Measurements from ENCODE around the gene CLMN. TPM values are rescaled to one million over a fixed set of nuclear protein-coding genes. Genes with fewer than 3 reads are reported as not detected.

Gene CLMN
- total RNA-seq, 4 donors from 2014 or later = 3.3 to 14.1 (median 5.1) TPM

- no peaks in the 10 kb centered on the region for H3K27me3 ChIP-seq
- no peaks in the 10 kb centered on the region for H3K4me1 ChIP-seq
- WGBS, 2 donors = 90 to 98% methylated on average over 3 of the region's 3 CpGs
- intact Hi-C loops (cut with DNase I) = no loop called here
- no peaks in the 10 kb centered on the region for H3K36me3 ChIP-seq
- TF ChIP-seq POLR2A (IDR thresholded peaks at IDR 0.05) (no peak), CTCF (IDR thresholded peaks at IDR 0.05) (no peak)
- no peak for DNase-seq
- peaks cover 0 to 8% (median 0%) of the 10 kb centered on the region in 3 donors for H3K9me3 ChIP-seq
- H3K27ac ChIP-seq = no peak overlapping the region
- H3K4me3 ChIP-seq = no peak overlapping the region
Measured at GRCh38 chr14:95165517-95165916, 154.2 kb downstream of the CLMN start.

GRCh38 chr14:95164506-95164905 lies 155.2 kb downstream of the CLMN start:
- WGBS, 2 donors = 85 to 100% methylated on average over 1 of the region's 1 CpG
- DNase-seq = no peak
- TF ChIP-seq POLR2A (IDR thresholded peaks at IDR 0.05) (no peak), CTCF (IDR thresholded peaks at IDR 0.05) (no peak)
- no peaks in the 10 kb centered on the region for H3K36me3 ChIP-seq
- peaks cover 0 to 8% (median 0%) of the 10 kb centered on the region in 3 donors for H3K9me3 ChIP-seq
- intact Hi-C loops (cut with DNase I) = no loop called here
- H3K4me1 ChIP-seq = no peaks in the 10 kb centered on the region
- H3K27ac ChIP-seq = no peak overlapping the region
- no peak overlapping the region for H3K4me3 ChIP-seq
- H3K27me3 ChIP-seq = no peaks in the 10 kb centered on the region

GRCh38 chr14:95163666-95164065 lies 156.0 kb downstream of the CLMN start:
- WGBS, 2 donors = 78 to 93% methylated on average over 3 of the region's 3 CpGs
- no peak overlapping the region for H3K27ac ChIP-seq
- intact Hi-C loops (cut with DNase I) = no loop called here
- no peak for DNase-seq
- TF ChIP-seq CTCF (IDR thresholded peaks at IDR 0.05) = no peak
- no peak for TF ChIP-seq POLR2A (IDR thresholded peaks at IDR 0.05)
- H3K36me3 ChIP-seq = no peaks in the 10 kb centered on the region
- H3K27me3 ChIP-seq = no peaks in the 10 kb centered on the region
- H3K4me1 ChIP-seq = peaks cover 0 to 2% (median 0%) of the 10 kb centered on the region in 3 donors
- H3K9me3 ChIP-seq = peaks cover 0 to 8% (median 0%) of the 10 kb centered on the region in 3 donors
- H3K4me3 ChIP-seq = no peak overlapping the region

GRCh38 chr14:95163132-95163531 lies 156.6 kb downstream of the CLMN start:
- H3K27me3 ChIP-seq = no peaks in the 10 kb centered on the region
- TF ChIP-seq POLR2A (IDR thresholded peaks at IDR 0.05) (no peak), CTCF (IDR thresholded peaks at IDR 0.05) (no peak)
- H3K9me3 ChIP-seq = peaks cover 0 to 8% (median 0%) of the 10 kb centered on the region in 3 donors
- H3K4me3 ChIP-seq = no peak overlapping the region
- H3K27ac ChIP-seq = no peak overlapping the region
- no peak for DNase-seq
- intact Hi-C loops (cut with DNase I) = no loop called here
- 78 to 84% methylated on average over 2 of the region's 2 CpGs for WGBS, 2 donors
- H3K36me3 ChIP-seq = no peaks in the 10 kb centered on the region
- H3K4me1 ChIP-seq = peaks cover 0 to 8% (median 4%) of the 10 kb centered on the region in 3 donors

- no peak for DNase-seq
- TF ChIP-seq CTCF (IDR thresholded peaks at IDR 0.05) (no peak), POLR2A (IDR thresholded peaks at IDR 0.05) (no peak)
- H3K4me1 ChIP-seq = peaks cover 0 to 12% (median 4%) of the 10 kb centered on the region in 3 donors
- no peak overlapping the region for H3K27ac ChIP-seq
- H3K9me3 ChIP-seq = peaks cover 0 to 8% (median 0%) of the 10 kb centered on the region in 3 donors
- 75 to 76% methylated on average over 2 of the region's 2 CpGs for WGBS, 2 donors
- no peaks in the 10 kb centered on the region for H3K36me3 ChIP-seq
- no peak overlapping the region for H3K4me3 ChIP-seq
- intact Hi-C loops (cut with DNase I) = no loop called here
- H3K27me3 ChIP-seq = no peaks in the 10 kb centered on the region
Measured at GRCh38 chr14:95162641-95163040, 157.1 kb downstream of the CLMN start.
